SK-N-MC (cell line): ENCODE measurements around the gene STON1.
A peak's percentile ranks its signal among the peaks of the same experiment; 100 is the strongest.
"Not testable (repeated sequence)": the region's sequence is repeated elsewhere in the genome, so short reads cannot be mapped to it uniquely, and the experiment has no call there.

Experiments used
- DNase-seq: peaks from one replicate; pipeline ENCODE4 v3.0.0-alpha.2; 2011; ENCODE audit warnings: low read depth, low spot score
- H3K27ac ChIP-seq: fragments of 200-600 bp; sonication (generic); 2 replicates; pipeline ENCODE4 v1.5.1; 2016; ENCODE audit warnings: mixed run types
- H3K36me3 ChIP-seq: fragments of 200-600 bp; sonication (generic); 2 replicates; pipeline ENCODE4 v1.6.1; 2017; ENCODE audit warnings: antibody characterized with exemption, low read length, mixed read lengths; ENCODE audit not compliant: insufficient read depth
- H3K4me3 ChIP-seq: fragments of 200-600 bp; sonication (generic); 2 replicates; pipeline ENCODE4 v1.5.1; 2016
- H3K9ac ChIP-seq: fragments of 200-600 bp; sonication (generic); 2 replicates; pipeline ENCODE4 v1.8.0; 2017; ENCODE audit warnings: mixed run types, mixed read lengths; ENCODE audit not compliant: insufficient read length
- H3K9me3 ChIP-seq: fragments of 200-600 bp; sonication (generic); 2 replicates; pipeline ENCODE4 v1.6.1; 2017; ENCODE audit warnings: low read depth, mild to moderate bottlenecking, antibody characterized with exemption, low read length, moderate library complexity, mixed read lengths
- EZH2 ChIP-seq: fragments of 200-600 bp; sonication (generic); IDR thresholded peaks from one replicate; pipeline ENCODE4 v1.6.1; 2017; ENCODE audit warnings: antibody characterized with exemption
- FOXP2 ChIP-seq: optimal IDR thresholded peaks from 2 replicates; pipeline ENCODE3; 2011; ENCODE audit warnings: mild to moderate bottlenecking, moderate library complexity; ENCODE audit not compliant: insufficient read depth; ENCODE audit errors: extremely low read length, control extremely low read depth
- POLR2AphosphoS5 ChIP-seq: IDR thresholded peaks from 2 replicates; pipeline ENCODE4 v1.6.1; 2012; ENCODE audit warnings: mild to moderate bottlenecking, low read depth, low read length, borderline replicate concordance

Gene STON1

GRCh38 chr2:48519593-48519992, 10.4 kb upstream of the STON1 start:
- Histone ChIP-seq H3K4me3 (no peak overlapping the region), H3K27ac (no peak overlapping the region), H3K36me3 (no peaks in the 10 kb centered on the region; the same call in none of the 2 replicates), H3K9ac (no peak overlapping the region), H3K9me3 (no peaks in the 10 kb centered on the region)
- DNase-seq, result no peak
- TF ChIP-seq POLR2AphosphoS5 (no peak), EZH2 (no peak), FOXP2 (no peak)

GRCh38 chr2:48524756-48525155, 5.2 kb upstream of the STON1 start:
- H3K9ac ChIP-seq, DNase-seq, H3K36me3 ChIP-seq, H3K9me3 ChIP-seq, H3K4me3 ChIP-seq: not testable (repeated sequence)
- H3K27ac ChIP-seq, result peak overlapping the region; percentile 66

DNA sequence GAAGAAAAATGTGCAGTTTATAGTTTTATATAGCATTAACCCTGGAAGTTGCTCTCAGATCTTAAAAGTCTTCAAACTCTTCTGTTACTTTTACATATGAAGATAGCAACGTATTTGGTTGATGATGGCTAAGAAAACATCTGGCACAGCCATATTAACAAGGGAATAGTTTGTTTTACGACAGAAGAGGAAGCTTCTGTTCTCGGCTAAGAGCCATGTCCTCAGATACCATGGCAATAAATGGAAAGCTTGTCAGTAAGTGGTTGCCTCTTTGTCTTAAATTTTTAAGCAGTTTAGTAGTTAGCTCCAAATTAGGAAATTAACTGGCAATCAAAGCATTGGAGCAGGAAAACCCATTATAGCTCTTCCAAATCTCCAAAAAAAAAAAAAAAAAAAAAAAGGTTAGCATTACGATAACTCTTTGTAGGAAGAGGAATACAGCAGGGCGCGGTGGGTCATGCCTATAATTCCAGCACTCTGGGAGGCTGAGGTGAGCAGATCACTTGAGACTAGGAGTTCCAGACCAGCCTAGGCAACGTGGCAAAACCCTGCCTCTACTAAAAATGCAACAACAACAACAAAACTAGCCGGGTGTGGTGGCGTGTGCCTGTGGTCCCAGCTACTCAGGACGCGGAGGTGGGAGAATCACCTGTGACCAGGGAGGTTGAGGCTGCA, 4.5 kb upstream of the STON1 start:
- Histone ChIP-seq H3K9ac (no peak overlapping the region), H3K36me3 (no peaks in the 10 kb centered on the region), H3K9me3 (no peaks in the 10 kb centered on the region), H3K27ac (peak overlapping the region; percentile 66), H3K4me3 (no peak overlapping the region)
- TF ChIP-seq EZH2 (no peak), POLR2AphosphoS5 (no peak), FOXP2 (no peak)
- DNase-seq, result no peak

- Histone ChIP-seq H3K36me3 (no peaks in the 10 kb centered on the region), H3K4me3 (no peak overlapping the region), H3K9me3 (no peaks in the 10 kb centered on the region), H3K27ac (peak overlapping the region; percentile 70), H3K9ac (no peak overlapping the region)
- no peak for DNase-seq
- TF ChIP-seq POLR2AphosphoS5, result no peak
- TF ChIP-seq FOXP2, result no peak
- no peak for TF ChIP-seq EZH2
Observed at GRCh38 chr2:48527226-48527885, 2.6 kb upstream of the STON1 start.

DNA sequence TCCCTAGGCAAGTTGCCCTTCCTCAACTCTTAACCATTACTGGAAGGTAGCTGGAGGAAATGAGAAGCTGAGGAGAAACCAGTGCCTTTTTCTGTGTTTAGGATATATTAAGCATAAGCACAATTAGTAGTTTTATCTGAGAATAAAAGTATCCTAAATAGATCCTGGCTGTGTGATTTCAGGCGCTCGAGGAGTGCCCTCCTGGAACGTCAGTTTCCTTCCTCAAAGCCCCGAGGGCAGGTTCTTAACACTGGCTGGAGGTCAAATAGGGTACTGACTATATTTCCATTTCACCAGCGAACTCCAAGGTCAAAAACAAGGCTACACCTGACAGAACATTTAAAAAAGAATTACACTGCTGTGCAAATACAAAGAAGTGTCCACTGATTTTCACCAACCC, 1.5 kb upstream of the STON1 start:
- Histone ChIP-seq H3K4me3 (no peak overlapping the region), H3K9me3 (no peaks in the 10 kb centered on the region), H3K27ac (peak overlapping the region; percentile 31; the same call in 1 of the 2 replicates), H3K36me3 (no peaks in the 10 kb centered on the region), H3K9ac (no peak overlapping the region)
- DNase-seq, result no peak
- TF ChIP-seq FOXP2 (no peak), POLR2AphosphoS5 (no peak), EZH2 (no peak)

DNA sequence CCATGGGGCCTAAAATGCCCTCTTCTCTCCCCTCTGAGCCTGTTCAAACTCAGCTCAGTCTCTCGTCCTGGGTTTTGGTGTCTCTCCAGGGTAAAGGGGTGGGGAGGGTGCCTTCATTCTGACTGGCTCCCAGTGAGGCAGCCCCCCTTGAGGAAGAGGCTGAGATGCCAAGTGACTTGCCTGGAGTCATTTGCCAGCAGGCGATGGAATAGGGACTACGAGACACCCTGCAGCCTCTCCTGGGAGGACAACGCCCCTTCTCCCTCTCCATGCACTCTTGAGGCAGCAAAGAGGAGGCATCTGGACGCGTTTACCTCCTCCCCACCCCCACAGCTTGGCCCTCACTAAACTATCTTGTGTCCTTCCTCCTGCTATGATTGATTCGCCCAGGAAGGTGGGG, 760 bp upstream of the STON1 start:
- no peak for DNase-seq
- H3K9ac ChIP-seq, result no peak overlapping the region
- peak overlapping the region; percentile 83; the same call in 1 of the 2 replicates for H3K4me3 ChIP-seq

GRCh38 chr2:48529676-48530032, 300 bp upstream of the STON1 start:
- TF ChIP-seq FOXP2, result no peak
- no peak for TF ChIP-seq POLR2AphosphoS5
- TF ChIP-seq EZH2, result no peak
- Histone ChIP-seq H3K36me3 (no peaks in the 10 kb centered on the region), H3K9me3 (no peaks in the 10 kb centered on the region), H3K9ac (no peak overlapping the region), H3K27ac (no peak overlapping the region), H3K4me3 (peak overlapping the region; percentile 83)
- DNase-seq, result no peak

More for the DNA sequence above, 760 bp upstream of the STON1 start:
- no peak overlapping the region for H3K27ac ChIP-seq
- no peak for TF ChIP-seq EZH2
- TF ChIP-seq FOXP2, result no peak
- no peak for TF ChIP-seq POLR2AphosphoS5
- no peaks in the 10 kb centered on the region for H3K9me3 ChIP-seq
- no peaks in the 10 kb centered on the region for H3K36me3 ChIP-seq

- no peaks in the 10 kb centered on the region for H3K36me3 ChIP-seq
- H3K9me3 ChIP-seq, result no peaks in the 10 kb centered on the region
- peak overlapping the region; percentile 51; the same call in 1 of the 2 replicates for H3K27ac ChIP-seq
- H3K4me3 ChIP-seq, result peak overlapping the region; percentile 83
- peak overlapping the region; percentile 54 for H3K9ac ChIP-seq
- DNase-seq, result peak; percentile 61
- no peak for TF ChIP-seq FOXP2
- no peak for TF ChIP-seq EZH2
- no peak for TF ChIP-seq POLR2AphosphoS5
Observed at GRCh38 chr2:48531141-48531648, 1.2 kb downstream of the STON1 start.

DNA sequence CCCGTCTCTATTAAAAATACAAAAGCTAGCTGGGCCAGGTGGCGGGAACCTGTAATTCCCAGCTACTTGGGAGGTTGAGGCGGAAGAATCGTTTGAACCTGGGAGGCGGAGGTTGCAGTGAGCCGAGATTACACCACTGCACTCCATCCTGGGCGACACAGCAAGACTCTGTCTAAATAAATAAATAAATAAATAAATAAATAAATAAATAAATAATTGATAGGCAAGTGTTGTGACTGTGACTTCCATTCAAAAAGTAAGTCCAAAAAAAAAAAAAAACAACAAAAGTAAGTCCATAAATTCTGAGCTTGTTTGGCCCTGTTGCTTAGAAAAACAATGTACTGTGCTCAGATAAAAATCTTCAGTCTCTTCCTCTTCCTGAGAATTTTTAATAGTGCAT, 2.2 kb downstream of the STON1 start:
- TF ChIP-seq POLR2AphosphoS5 (no peak), EZH2 (no peak), FOXP2 (no peak)
- Histone ChIP-seq H3K4me3 (no peak overlapping the region), H3K9me3 (no peaks in the 10 kb centered on the region), H3K36me3 (no peaks in the 10 kb centered on the region), H3K27ac (peak overlapping the region; percentile 60; the same call in 1 of the 2 replicates), H3K9ac (no peak overlapping the region)
- DNase-seq, result no peak
